ENCODE measurements around the gene SMTN.

- TF ChIP-seq CTCF (IDR thresholded peaks at IDR 0.05; ENCODE audit: low read length) (no peak), EZH2 (optimal IDR thresholded peaks at IDR 0.05; ENCODE audit: low read depth, low read length) (no peak), EZH2phosphoT487 (IDR thresholded peaks at IDR 0.05; ENCODE audit: low read length) (no peak)
Measured at GRCh38 chr22:31085493-31085824, 4.3 kb downstream of the SMTN start.

Measured in MM.1S (cell line).